ENCODE data around the gene LIN7A.

The LIN7A gene

GRCh38 chr12:80861641-80862378, 75.9 kb downstream of the LIN7A start:
- no peak for DNase-seq
- intact Hi-C loops (cut with DNase I) = no loop called here

GRCh38 chr12:80860928-80861327, 76.8 kb downstream of the LIN7A start:
- intact Hi-C loops (cut with DNase I) = no loop called here
- peak in 1 of 10 donors; percentile 46 for DNase-seq

- intact Hi-C loops (cut with DNase I) = no loop called here
- no peak for DNase-seq
Measured at GRCh38 chr12:80860206-80860605, 77.5 kb downstream of the LIN7A start.

DNA sequence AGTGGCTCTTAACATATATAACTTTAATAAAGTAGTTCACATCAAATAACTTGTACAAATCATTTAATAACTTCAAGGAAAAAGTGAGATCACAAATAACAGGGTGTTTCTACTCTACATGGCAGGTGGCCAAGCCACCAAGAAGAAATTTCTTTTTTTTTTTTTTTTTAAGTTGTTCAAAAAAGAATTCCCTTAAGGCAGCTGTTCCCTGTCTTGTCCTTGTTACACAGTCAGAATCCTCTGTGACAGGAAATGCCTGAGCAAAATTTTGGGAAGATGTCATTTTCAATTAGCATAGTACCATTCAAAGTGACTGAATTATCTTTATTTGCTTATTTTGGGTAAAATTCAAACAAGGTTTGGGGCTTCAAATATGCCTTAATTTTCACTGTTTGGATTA, 79.4 kb downstream of the LIN7A start:
- intact Hi-C loops (cut with DNase I) = no loop called here
- DNase-seq = no peak

- DNase-seq = no peak
- intact Hi-C loops (cut with DNase I) = no loop called here
Measured at GRCh38 chr12:80857311-80857710, 80.4 kb downstream of the LIN7A start.

DNA sequence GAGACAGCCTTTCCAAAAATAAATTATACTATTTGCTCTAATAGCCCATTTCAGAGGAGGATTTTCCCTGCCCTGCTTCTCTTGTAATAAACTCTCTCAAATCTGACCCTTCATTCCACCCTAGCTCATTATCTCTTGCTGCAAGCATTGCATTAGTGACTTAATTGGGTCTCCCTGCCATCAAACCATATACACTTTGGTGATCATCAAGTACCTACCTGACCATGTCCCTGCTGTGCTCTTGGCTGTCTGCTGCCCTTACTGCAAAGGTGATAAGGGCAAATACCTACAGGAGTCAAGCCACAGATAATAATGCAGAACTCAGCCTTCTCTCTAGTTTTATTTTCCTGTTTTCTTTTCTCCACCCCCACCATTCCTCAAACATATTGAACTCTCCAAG, 88.4 kb downstream of the LIN7A start:
- intact Hi-C loops (cut with DNase I) = no loop called here
- no peak for DNase-seq

- DNase-seq = no peak
- intact Hi-C loops (cut with DNase I) = no loop called here
Measured at GRCh38 chr12:80848858-80849257, 88.9 kb downstream of the LIN7A start.

GRCh38 chr12:80847575-80847974, 90.2 kb downstream of the LIN7A start:
- DNase-seq = no peak
- intact Hi-C loops (cut with DNase I) = no loop called here

- no peak for DNase-seq
- intact Hi-C loops (cut with DNase I) = no loop called here
Measured at GRCh38 chr12:80846952-80847351, 90.8 kb downstream of the LIN7A start.

- intact Hi-C loops (cut with DNase I) = no loop called here
- DNase-seq = no peak
Measured at GRCh38 chr12:80845639-80846038, 92.1 kb downstream of the LIN7A start.

GRCh38 chr12:80843969-80844368, 93.8 kb downstream of the LIN7A start:
- intact Hi-C loops (cut with DNase I) = loop anchor here (5.0 kb wide), 1 partner anchor 98 kb away; no protein-coding TSS in a partner anchor

DNA sequence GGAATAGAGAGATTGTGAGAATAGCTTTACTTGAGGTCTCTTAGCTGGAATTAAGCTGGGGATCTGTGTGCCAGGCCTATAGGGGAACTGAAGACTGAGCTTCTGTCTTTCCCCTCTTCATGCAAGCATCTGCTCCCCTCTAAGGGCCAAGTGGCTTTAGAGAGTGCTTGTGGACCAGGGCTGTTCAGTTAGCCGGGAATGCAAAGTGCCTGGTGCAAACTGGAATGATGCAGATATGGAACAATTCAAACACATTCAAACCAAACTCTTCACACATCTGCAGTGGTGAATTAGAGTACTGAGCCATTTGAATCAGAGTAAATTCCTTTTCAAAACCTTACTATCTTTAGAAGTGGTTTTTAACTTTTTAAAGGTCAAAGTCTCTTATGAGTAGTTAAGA, 99.0 kb downstream of the LIN7A start:
- no peak for DNase-seq
- intact Hi-C loops (cut with DNase I) = no loop called here

More at GRCh38 chr12:80843969-80844368, 93.8 kb downstream of the LIN7A start:
- DNase-seq = no peak

- intact Hi-C loops (cut with DNase I) = no loop called here
Measured at GRCh38 chr12:80838024-80838658, 99.6 kb downstream of the LIN7A start.

GRCh38 chr12:80837342-80837978, 100.3 kb downstream of the LIN7A start:
- intact Hi-C loops (cut with DNase I) = no loop called here
- DNase-seq = peak in 4 of 10 donors; percentile 11 to 57 (median 33)

More at GRCh38 chr12:80838024-80838658, 99.6 kb downstream of the LIN7A start:
- no peak for DNase-seq

GRCh38 chr12:80834724-80835123, 103.0 kb downstream of the LIN7A start:
- intact Hi-C loops (cut with DNase I) = no loop called here
- no peak for DNase-seq

- DNase-seq = no peak
- intact Hi-C loops (cut with DNase I) = no loop called here
Measured at GRCh38 chr12:80830533-80831088, 107.1 kb downstream of the LIN7A start.

GRCh38 chr12:80829767-80830166, 108.0 kb downstream of the LIN7A start:
- intact Hi-C loops (cut with DNase I) = no loop called here

GRCh38 chr12:80825506-80825905, 112.2 kb downstream of the LIN7A start:
- intact Hi-C loops (cut with DNase I) = no loop called here

More at GRCh38 chr12:80829767-80830166, 108.0 kb downstream of the LIN7A start:
- no peak for DNase-seq

DNA sequence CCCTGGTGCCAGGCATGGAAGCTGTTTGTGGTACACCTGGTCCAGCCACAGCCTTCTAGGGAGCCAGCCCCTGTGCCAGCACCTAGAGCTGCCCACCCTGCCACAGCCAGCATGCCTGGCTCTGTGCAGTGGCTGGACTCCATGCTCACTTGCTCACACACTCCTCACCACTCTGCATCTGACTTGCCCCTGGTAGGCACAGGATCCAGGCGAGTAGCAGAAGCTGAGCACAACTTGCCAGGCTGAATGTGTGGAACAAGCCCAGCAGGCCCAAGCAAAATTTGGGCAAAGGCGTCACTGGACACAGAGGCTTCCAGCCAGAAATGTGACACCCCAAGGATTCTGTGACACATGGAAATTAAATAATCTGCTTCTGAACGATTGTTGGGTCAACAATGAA, 114.3 kb downstream of the LIN7A start:
- intact Hi-C loops (cut with DNase I) = no loop called here
- DNase-seq = peak in 3 of 10 donors; percentile 30 to 64 (median 59)

More at GRCh38 chr12:80825506-80825905, 112.2 kb downstream of the LIN7A start:
- no peak for DNase-seq

- intact Hi-C loops (cut with DNase I) = no loop called here
- DNase-seq = peak in 2 of 10 donors; percentile 27 to 74
Measured at GRCh38 chr12:80821513-80822000, 116.2 kb downstream of the LIN7A start.

GRCh38 chr12:80818878-80819277, 118.9 kb downstream of the LIN7A start:
- intact Hi-C loops (cut with DNase I) = no loop called here
- no peak for DNase-seq

Measured in posterior cingulate gyrus (tissue), 11 donors.